GM19467 (cell line): ENCODE data around the gene LENG8.
A peak's percentile ranks its signal among the peaks of the same experiment; 100 is the strongest.

Source experiments
- ATAC-seq: cut with Tn5 transposase; IDR thresholded peaks from one replicate; pipeline ENCODE4 v1.9.1; 2021; ENCODE audit warnings: mild to moderate bottlenecking, moderate library complexity; ENCODE audit not compliant: unreplicated experiment

Gene LENG8

GRCh38 chr19:54448774-54449700 is at the start of gene LENG8:
Gene LENG8, plus strand, starts transcription at chr19:54449199. Its CDS starts 2,146 bp downstream, at chr19:54451345.
- ATAC-seq: peak; percentile 85

- ATAC-seq: no peak
Observed at GRCh38 chr19:54400913-54401312, 48.1 kb upstream of the LENG8 start.

- no peak for ATAC-seq
Observed at GRCh38 chr19:54403054-54403453, 45.9 kb upstream of the LENG8 start.

GRCh38 chr19:54405628-54406027 is 43.4 kb upstream of the LENG8 start:
- ATAC-seq: no peak

GRCh38 chr19:54407780-54408179 is 41.2 kb upstream of the LENG8 start:
- no peak for ATAC-seq

- ATAC-seq: no peak
Observed at GRCh38 chr19:54408456-54409026, 40.5 kb upstream of the LENG8 start.

- no peak for ATAC-seq
Observed at GRCh38 chr19:54411033-54411432, 38.0 kb upstream of the LENG8 start.

- no peak for ATAC-seq
Observed at GRCh38 chr19:54412877-54413276, 36.1 kb upstream of the LENG8 start.

- ATAC-seq: no peak
Observed at GRCh38 chr19:54414156-54414555, 34.8 kb upstream of the LENG8 start.

GRCh38 chr19:54415208-54415900 is 33.6 kb upstream of the LENG8 start, which contains the start of gene TTYH1:
Gene TTYH1, plus strand, starts transcription at chr19:54415464. Its CDS starts 89 bp downstream, at chr19:54415553.
- no peak for ATAC-seq

GRCh38 chr19:54415901-54416673 is 32.9 kb upstream of the LENG8 start:
- ATAC-seq: no peak

- no peak for ATAC-seq
Observed at GRCh38 chr19:54416695-54417491, 32.1 kb upstream of the LENG8 start.

GRCh38 chr19:54418030-54418929 is 30.7 kb upstream of the LENG8 start:
- no peak for ATAC-seq

GRCh38 chr19:54418930-54419800 is 29.8 kb upstream of the LENG8 start:
- no peak for ATAC-seq

- no peak for ATAC-seq
Observed at GRCh38 chr19:54420068-54420382, 29.0 kb upstream of the LENG8 start.

GRCh38 chr19:54420383-54421168 is 28.4 kb upstream of the LENG8 start:
- ATAC-seq: no peak

- no peak for ATAC-seq
Observed at GRCh38 chr19:54421169-54421516, 27.9 kb upstream of the LENG8 start.

GRCh38 chr19:54421521-54421920 is 27.5 kb upstream of the LENG8 start:
- no peak for ATAC-seq
